ENCODE results near the gene PLCD1.
"Not testable (repeated sequence)": the region's sequence is repeated elsewhere in the genome, so short reads cannot be mapped to it uniquely, and the experiment has no call there.

PLCD1 gene

DNA sequence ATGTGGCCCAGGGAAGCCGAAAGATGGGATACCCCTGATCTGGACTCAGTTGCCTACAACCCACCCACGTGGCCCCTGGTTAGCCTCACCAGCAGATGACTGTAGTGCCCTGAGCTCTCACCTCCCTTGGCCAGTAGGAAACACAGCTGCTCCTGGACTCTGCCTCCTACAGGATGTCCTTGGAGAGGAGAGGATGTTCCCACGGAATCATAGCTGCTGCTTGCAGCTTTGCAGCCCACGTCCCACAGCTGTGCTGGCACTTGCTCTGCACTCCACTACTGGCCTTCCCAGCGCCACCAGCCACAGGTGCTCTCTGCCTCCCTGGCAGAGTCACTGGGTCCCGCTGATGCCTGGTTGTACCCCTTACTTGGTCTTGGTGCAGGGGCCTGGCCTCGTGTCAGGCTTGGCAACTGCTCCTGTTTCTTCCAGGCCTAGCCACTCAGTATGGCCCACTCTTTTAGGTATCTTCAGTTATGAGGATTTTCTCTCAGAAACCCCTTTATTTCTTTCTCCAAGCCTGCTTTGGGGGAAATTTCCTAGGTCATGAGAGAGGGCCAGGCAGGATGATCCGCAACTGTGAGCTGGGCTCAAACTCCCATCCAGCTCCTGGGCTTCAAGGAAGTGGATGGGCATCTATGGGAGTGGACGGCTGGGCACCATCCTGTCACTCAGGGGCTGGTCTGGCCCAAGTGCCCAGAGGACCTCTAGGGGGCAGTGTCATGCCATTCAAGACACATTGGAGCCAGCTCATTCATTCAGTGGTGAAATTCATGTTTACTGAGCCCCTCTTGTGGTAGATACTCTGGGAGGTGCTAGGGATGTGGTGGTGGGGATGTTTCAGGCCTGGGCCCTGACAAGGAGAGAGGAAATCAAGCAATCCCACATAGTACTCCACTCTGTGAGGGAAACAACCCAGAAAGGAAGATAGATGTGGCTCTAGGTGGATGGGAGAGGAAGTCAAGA, 55.0 kb downstream of the PLCD1 start:
- Histone ChIP-seq H3K36me3 (replicated peaks in 1 of 2; ENCODE audit: control insufficient read depth in 2 of 2, insufficient read depth in 2 of 2, low read length in 2 of 2) (peaks cover 19 to 38% of the 10 kb centered on the region in 2 donors), H3K18ac (ENCODE audit: low read length) (no peak overlapping the region), H2AK5ac (ENCODE audit: low read depth, low read length) (no peak overlapping the region), H2BK15ac (ENCODE audit: low read length) (no peak overlapping the region), H4K8ac (ENCODE audit: low read depth, low read length) (no peak overlapping the region), H3K9ac (ENCODE audit: low read depth, low read length, poor library complexity) (peak overlapping the region; percentile 61), H3K9me3 (replicated peaks in 1 of 2; ENCODE audit: control insufficient read depth in 2 of 2, insufficient read depth in 1 of 2, low read depth in 1 of 2, low read length in 2 of 2) (peaks cover 0 to 2% of the 10 kb centered on the region in 2 donors), H3K4me2 (ENCODE audit: insufficient read depth, low read length, poor library complexity, severe bottlenecking) (no peak overlapping the region), H2BK5ac (ENCODE audit: low read length) (peak overlapping the region; percentile 43), H2AFZ (ENCODE audit: low read length) (no peak overlapping the region), H3K79me1 (ENCODE audit: low read depth, low read length) (no peaks in the 10 kb centered on the region), H3K27me3 (ENCODE audit: control insufficient read depth in 3 of 3, insufficient read depth in 3 of 3, low read depth in 1 of 3, low read length in 3 of 3) (no peaks in the 10 kb centered on the region), H3K23ac (ENCODE audit: low read depth, low read length, poor library complexity) (no peak overlapping the region), H4K91ac (ENCODE audit: low read depth, low read length, poor library complexity) (no peak overlapping the region), H3K4me3 (ENCODE audit: low read length in 2 of 2) (no peak overlapping the region), H3K14ac (ENCODE audit: low read length) (no peak overlapping the region), H2BK12ac (ENCODE audit: low read length) (no peak overlapping the region), H2BK120ac (ENCODE audit: low read depth, low read length) (no peak overlapping the region), H3K27ac (replicated peaks; ENCODE audit: low read length) (no peak overlapping the region), H3K4ac (ENCODE audit: low read length) (no peak overlapping the region), H3K4me1 (ENCODE audit: control insufficient read depth in 2 of 2, insufficient read depth in 1 of 2, low read depth in 1 of 2, low read length in 2 of 2) (no peaks in the 10 kb centered on the region)
- WGBS, 2 donors (ENCODE audit: extremely low coverage in 2 of 2, insufficient read length in 2 of 2, insufficient replicate concordance in 1 of 2): no CpG with 5 or more reads among the region's 9 CpGs
- DNase-seq (ENCODE audit: low spot score): peak; percentile 41

DNA sequence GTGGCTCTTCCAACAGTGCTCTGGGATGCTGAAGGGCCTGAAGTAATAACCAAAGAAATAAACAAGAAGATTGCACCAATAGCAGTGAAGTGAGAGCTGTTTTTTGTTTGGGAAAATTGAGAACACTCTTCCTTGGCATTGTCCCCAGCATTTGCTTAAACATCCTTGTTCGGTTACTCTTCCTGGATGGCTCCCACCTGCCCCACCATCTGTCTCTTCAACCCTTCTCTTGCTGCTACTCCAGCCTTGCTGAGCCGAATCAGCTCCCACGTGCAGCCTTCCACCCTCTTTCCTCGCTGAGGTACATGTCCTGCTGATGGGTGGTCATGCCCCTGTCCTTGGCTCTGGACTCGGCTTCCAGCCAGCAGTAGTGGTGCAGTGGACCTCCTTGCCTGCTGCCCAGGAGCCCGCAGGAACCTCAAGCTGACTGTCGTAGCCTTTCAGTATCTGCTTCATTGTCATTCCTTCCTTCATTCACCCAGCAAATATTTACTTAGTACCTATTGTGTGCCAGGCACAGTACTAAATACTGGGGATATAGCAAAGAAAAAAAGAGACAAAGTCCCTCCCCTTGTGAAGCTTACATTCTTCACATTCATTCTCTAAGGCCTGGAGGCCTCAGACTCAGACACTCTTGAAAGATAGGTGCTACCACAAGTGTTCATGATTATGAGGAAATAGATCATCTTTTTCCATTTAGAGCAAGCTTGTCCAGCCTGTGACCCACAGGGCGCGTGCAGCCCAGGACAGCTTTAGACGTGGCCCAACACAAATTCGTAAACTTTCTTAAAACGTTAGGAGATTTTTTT, 56.0 kb downstream of the PLCD1 start:
- no peak overlapping the region for H3K4ac ChIP-seq (ENCODE audit: low read length)
- no peak overlapping the region for H2BK5ac ChIP-seq (ENCODE audit: low read length)
- H3K4me1 ChIP-seq (ENCODE audit: control insufficient read depth in 2 of 2, insufficient read depth in 1 of 2, low read depth in 1 of 2, low read length in 2 of 2): no peaks in the 10 kb centered on the region
- no peak overlapping the region for H3K27ac ChIP-seq (replicated peaks; ENCODE audit: low read length)
- H3K4me2 ChIP-seq (ENCODE audit: insufficient read depth, low read length, poor library complexity, severe bottlenecking): no peak overlapping the region
- H4K91ac ChIP-seq (ENCODE audit: low read depth, low read length, poor library complexity): no peak overlapping the region
- no peak overlapping the region for H3K23ac ChIP-seq (ENCODE audit: low read depth, low read length, poor library complexity)
- peaks cover 19 to 38% of the 10 kb centered on the region in 2 donors for H3K36me3 ChIP-seq (replicated peaks in 1 of 2; ENCODE audit: control insufficient read depth in 2 of 2, insufficient read depth in 2 of 2, low read length in 2 of 2)
- no peak overlapping the region for H4K8ac ChIP-seq (ENCODE audit: low read depth, low read length)
- peaks cover 0 to 2% of the 10 kb centered on the region in 2 donors for H3K9me3 ChIP-seq (replicated peaks in 1 of 2; ENCODE audit: control insufficient read depth in 2 of 2, insufficient read depth in 1 of 2, low read depth in 1 of 2, low read length in 2 of 2)
- H3K79me1 ChIP-seq (ENCODE audit: low read depth, low read length): no peaks in the 10 kb centered on the region
- no peak overlapping the region for H3K18ac ChIP-seq (ENCODE audit: low read length)
- no peak overlapping the region for H2BK120ac ChIP-seq (ENCODE audit: low read depth, low read length)
- no peak for DNase-seq (ENCODE audit: low spot score)
- H3K14ac ChIP-seq (ENCODE audit: low read length): no peak overlapping the region
- no peak overlapping the region for H2AK5ac ChIP-seq (ENCODE audit: low read depth, low read length)
- no peak overlapping the region for H2BK12ac ChIP-seq (ENCODE audit: low read length)
- no peaks in the 10 kb centered on the region for H3K27me3 ChIP-seq (ENCODE audit: control insufficient read depth in 3 of 3, insufficient read depth in 3 of 3, low read depth in 1 of 3, low read length in 3 of 3)
- no peak overlapping the region for H2AFZ ChIP-seq (ENCODE audit: low read length)
- WGBS, 2 donors (ENCODE audit: extremely low coverage in 2 of 2, insufficient read length in 2 of 2, insufficient replicate concordance in 1 of 2): no CpG with 5 or more reads among the region's 12 CpGs
- peak overlapping the region in 1 of 2 donors; percentile 5 for H3K4me3 ChIP-seq (ENCODE audit: low read length in 2 of 2)
- no peak overlapping the region for H3K9ac ChIP-seq (ENCODE audit: low read depth, low read length, poor library complexity)
- H2BK15ac ChIP-seq (ENCODE audit: low read length): no peak overlapping the region

- H3K14ac ChIP-seq (ENCODE audit: low read length): not testable (repeated sequence)
Measured at GRCh38 chr3:37972056-37972455, 57.4 kb downstream of the PLCD1 start.

GRCh38 chr3:37971467-37971866, 58.0 kb downstream of the PLCD1 start:
- no peak overlapping the region for H3K4me3 ChIP-seq (ENCODE audit: low read length in 2 of 2)
- H3K27me3 ChIP-seq (ENCODE audit: control insufficient read depth in 3 of 3, insufficient read depth in 3 of 3, low read depth in 1 of 3, low read length in 3 of 3): no peaks in the 10 kb centered on the region
- H3K79me1 ChIP-seq (ENCODE audit: low read depth, low read length): no peaks in the 10 kb centered on the region
- no peak overlapping the region for H2BK5ac ChIP-seq (ENCODE audit: low read length)
- H3K9ac ChIP-seq (ENCODE audit: low read depth, low read length, poor library complexity): no peak overlapping the region
- H3K4ac ChIP-seq (ENCODE audit: low read length): no peak overlapping the region
- DNase-seq (ENCODE audit: low spot score): no peak
- no peak overlapping the region for H3K14ac ChIP-seq (ENCODE audit: low read length)
- H3K4me2 ChIP-seq (ENCODE audit: insufficient read depth, low read length, poor library complexity, severe bottlenecking): no peak overlapping the region
- no peak overlapping the region for H4K91ac ChIP-seq (ENCODE audit: low read depth, low read length, poor library complexity)
- H2BK15ac ChIP-seq (ENCODE audit: low read length): no peak overlapping the region
- no peak overlapping the region for H3K27ac ChIP-seq (replicated peaks; ENCODE audit: low read length)
- no peak overlapping the region for H2AK5ac ChIP-seq (ENCODE audit: low read depth, low read length)
- H2BK12ac ChIP-seq (ENCODE audit: low read length): no peak overlapping the region
- no peaks in the 10 kb centered on the region for H3K4me1 ChIP-seq (ENCODE audit: control insufficient read depth in 2 of 2, insufficient read depth in 1 of 2, low read depth in 1 of 2, low read length in 2 of 2)
- no peak overlapping the region for H3K23ac ChIP-seq (ENCODE audit: low read depth, low read length, poor library complexity)
- H2BK120ac ChIP-seq (ENCODE audit: low read depth, low read length): no peak overlapping the region
- peaks cover 0 to 2% of the 10 kb centered on the region in 2 donors for H3K9me3 ChIP-seq (replicated peaks in 1 of 2; ENCODE audit: control insufficient read depth in 2 of 2, insufficient read depth in 1 of 2, low read depth in 1 of 2, low read length in 2 of 2)
- no peak overlapping the region for H3K18ac ChIP-seq (ENCODE audit: low read length)
- peaks cover 17 to 39% of the 10 kb centered on the region in 2 donors for H3K36me3 ChIP-seq (replicated peaks in 1 of 2; ENCODE audit: control insufficient read depth in 2 of 2, insufficient read depth in 2 of 2, low read length in 2 of 2)
- H2AFZ ChIP-seq (ENCODE audit: low read length): no peak overlapping the region
- no peak overlapping the region for H4K8ac ChIP-seq (ENCODE audit: low read depth, low read length)

More at GRCh38 chr3:37972056-37972455, 57.4 kb downstream of the PLCD1 start:
- H2BK12ac ChIP-seq (ENCODE audit: low read length); H2BK5ac ChIP-seq (ENCODE audit: low read length); H3K4me3 ChIP-seq (ENCODE audit: low read length in 2 of 2); H2BK15ac ChIP-seq (ENCODE audit: low read length); H4K91ac ChIP-seq (ENCODE audit: low read depth, low read length, poor library complexity); H2BK120ac ChIP-seq (ENCODE audit: low read depth, low read length); H3K79me1 ChIP-seq (ENCODE audit: low read depth, low read length); H2AK5ac ChIP-seq (ENCODE audit: low read depth, low read length); H3K9me3 ChIP-seq (replicated peaks in 1 of 2; ENCODE audit: control insufficient read depth in 2 of 2, insufficient read depth in 1 of 2, low read depth in 1 of 2, low read length in 2 of 2); H3K27me3 ChIP-seq (ENCODE audit: control insufficient read depth in 3 of 3, insufficient read depth in 3 of 3, low read depth in 1 of 3, low read length in 3 of 3); H3K23ac ChIP-seq (ENCODE audit: low read depth, low read length, poor library complexity); H3K4me1 ChIP-seq (ENCODE audit: control insufficient read depth in 2 of 2, insufficient read depth in 1 of 2, low read depth in 1 of 2, low read length in 2 of 2); H3K4me2 ChIP-seq (ENCODE audit: insufficient read depth, low read length, poor library complexity, severe bottlenecking); H3K27ac ChIP-seq (replicated peaks; ENCODE audit: low read length); H4K8ac ChIP-seq (ENCODE audit: low read depth, low read length); DNase-seq (ENCODE audit: low spot score); H3K4ac ChIP-seq (ENCODE audit: low read length); H3K18ac ChIP-seq (ENCODE audit: low read length); H2AFZ ChIP-seq (ENCODE audit: low read length); H3K9ac ChIP-seq (ENCODE audit: low read depth, low read length, poor library complexity): not testable (repeated sequence)
- WGBS, 2 donors (ENCODE audit: extremely low coverage in 2 of 2, insufficient read length in 2 of 2, insufficient replicate concordance in 1 of 2): no CpG with 5 or more reads among the region's 8 CpGs
- peaks cover 20 to 43% of the 10 kb centered on the region in 2 donors for H3K36me3 ChIP-seq (replicated peaks in 1 of 2; ENCODE audit: control insufficient read depth in 2 of 2, insufficient read depth in 2 of 2, low read length in 2 of 2)
